ENCODE results near the gene CDK6.
"Not testable (repeated sequence)": the region's sequence is repeated elsewhere in the genome, so short reads cannot be mapped to it uniquely, and the experiment has no call there.

Gene CDK6

DNA sequence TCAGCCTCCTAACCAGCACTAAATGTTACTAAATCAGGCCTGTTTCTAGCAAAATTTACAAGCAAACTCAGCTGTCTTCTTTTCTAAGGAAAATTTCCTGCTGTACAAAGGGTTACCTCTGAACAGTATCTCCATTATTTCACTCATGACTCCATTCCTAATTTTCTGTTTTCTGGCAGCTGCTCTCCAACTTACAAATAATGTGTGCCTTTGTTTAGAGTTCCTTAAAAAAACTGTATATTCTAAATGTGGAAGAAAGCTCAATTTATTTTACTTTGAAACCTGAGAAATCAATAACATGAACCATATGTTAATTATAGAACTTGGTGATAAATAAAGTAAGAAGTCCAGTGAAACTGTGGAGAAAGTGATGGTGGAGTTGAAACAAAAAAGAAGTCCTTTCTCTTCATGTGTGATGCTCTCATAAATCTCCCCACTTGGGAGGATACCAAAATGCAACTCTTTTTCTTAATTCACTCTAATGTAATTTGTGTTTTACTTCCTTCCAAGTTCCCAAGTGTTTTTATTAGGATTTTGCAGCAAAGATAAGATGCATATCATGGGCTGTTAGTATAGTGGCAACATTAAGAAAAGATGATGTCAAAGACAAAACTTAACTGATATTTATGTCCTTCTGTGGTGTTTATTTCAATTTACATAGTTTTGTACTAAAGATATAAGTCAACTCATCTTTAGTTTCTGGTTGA lies 74.8 kb downstream of the CDK6 start:
- DNase-seq (ENCODE audit: low read depth), result no peak

- DNase-seq (ENCODE audit: low read depth), result no peak
These were observed 77.5 kb downstream of the CDK6 start for GRCh38 chr7:92758796-92759431.

DNA sequence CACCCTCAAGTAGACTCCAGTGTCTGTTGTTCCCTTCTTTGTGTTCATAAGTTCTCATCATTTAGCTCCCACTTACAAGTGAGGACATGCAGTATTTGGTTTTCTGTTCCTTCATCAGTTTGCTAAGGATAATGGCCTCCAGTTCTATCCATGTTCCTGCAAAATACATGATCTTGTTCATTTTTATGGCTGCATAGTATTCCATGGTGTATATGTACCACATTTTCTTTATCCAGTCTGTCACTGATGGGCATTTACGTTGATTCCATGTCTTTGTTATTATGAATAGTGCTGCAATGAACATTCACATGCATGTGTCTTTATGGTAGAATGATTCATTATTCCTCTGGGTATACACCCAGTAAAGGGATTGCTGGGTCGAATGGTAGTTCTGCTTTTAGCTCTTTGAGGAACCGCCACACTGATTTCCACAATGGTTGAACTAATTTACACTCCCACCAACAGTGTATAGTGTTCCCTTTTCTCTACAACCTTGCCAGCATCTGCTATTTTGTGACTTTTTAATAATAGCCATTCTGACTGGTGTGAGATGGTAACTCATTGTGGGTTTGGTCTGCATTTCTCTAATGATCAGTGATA lies 79.0 kb downstream of the CDK6 start:
- DNase-seq (ENCODE audit: low read depth), result not testable (repeated sequence)

GRCh38 chr7:92755680-92756079 lies 80.7 kb downstream of the CDK6 start:
- no peak for DNase-seq (ENCODE audit: low read depth)

- no peak for DNase-seq (ENCODE audit: low read depth)
These were observed 81.3 kb downstream of the CDK6 start for GRCh38 chr7:92754919-92755581.

DNA sequence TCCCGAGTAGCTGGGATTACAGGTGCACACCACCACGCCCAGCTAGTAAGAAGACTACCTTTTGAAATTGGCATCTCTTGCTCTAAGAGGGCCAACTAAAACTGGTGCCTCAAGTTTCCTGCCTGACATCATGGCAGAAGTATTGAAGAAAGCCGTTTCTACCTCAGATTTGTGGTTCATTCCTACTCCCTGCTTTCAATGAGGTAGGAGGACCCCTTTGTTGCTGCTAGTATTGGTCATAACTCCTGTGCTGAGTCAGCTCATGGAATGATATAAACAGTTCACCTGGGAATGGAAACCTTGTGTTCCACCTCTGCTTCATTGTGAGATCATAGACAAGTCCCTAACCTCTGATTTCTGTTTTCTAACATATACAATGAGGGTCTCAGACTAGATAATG lies 82.8 kb downstream of the CDK6 start:
- no peak for DNase-seq (ENCODE audit: low read depth)

- DNase-seq (ENCODE audit: low read depth), result no peak
These were observed 84.2 kb downstream of the CDK6 start for GRCh38 chr7:92751902-92752901.

- no peak for DNase-seq (ENCODE audit: low read depth)
These were observed 85.4 kb downstream of the CDK6 start for GRCh38 chr7:92750946-92751345.

- DNase-seq (ENCODE audit: low read depth), result no peak
These were observed 85.9 kb downstream of the CDK6 start for GRCh38 chr7:92750447-92750839.

- no peak for DNase-seq (ENCODE audit: low read depth)
These were observed 86.4 kb downstream of the CDK6 start for GRCh38 chr7:92749832-92750446.

DNA sequence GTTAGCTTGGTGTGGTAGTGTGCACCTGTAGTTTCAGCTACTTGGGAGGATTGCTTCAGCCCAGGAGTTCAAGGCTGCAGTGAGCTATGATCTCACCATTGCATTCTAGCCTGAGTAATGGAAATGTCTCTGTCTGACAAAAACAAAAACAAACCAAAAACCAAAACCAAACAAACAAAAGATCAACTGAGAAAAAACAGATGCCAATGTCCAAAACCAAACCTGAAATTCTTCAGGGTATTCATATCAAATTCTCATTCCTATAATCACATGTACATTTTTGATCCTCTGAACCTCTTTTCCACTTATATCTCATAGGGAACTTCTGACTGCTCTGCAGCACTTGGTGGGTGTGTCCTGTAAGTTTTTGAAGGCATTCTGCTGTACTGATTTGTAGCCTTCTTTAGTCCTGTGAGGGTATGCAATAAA lies 87.0 kb downstream of the CDK6 start:
- no peak for DNase-seq (ENCODE audit: low read depth)

DNA sequence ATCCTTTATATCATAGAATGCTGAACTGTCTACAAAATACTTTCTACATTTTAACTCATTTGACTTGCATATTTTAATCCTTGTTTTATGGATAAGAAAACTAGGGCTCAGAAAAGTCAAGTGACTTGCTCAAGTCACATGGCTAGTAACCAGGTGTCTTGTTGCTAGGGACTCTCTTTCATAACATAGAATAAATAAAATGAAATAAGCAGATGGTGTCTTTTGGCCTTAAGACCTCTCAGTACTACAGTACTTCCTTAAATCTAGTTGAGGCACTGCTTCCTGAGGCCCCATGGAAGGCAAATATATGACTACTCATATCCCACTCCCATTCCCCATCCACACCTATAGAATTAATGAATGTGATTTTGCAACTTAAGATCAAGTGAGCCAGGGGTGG lies 87.9 kb downstream of the CDK6 start:
- DNase-seq (ENCODE audit: low read depth), result no peak

DNA sequence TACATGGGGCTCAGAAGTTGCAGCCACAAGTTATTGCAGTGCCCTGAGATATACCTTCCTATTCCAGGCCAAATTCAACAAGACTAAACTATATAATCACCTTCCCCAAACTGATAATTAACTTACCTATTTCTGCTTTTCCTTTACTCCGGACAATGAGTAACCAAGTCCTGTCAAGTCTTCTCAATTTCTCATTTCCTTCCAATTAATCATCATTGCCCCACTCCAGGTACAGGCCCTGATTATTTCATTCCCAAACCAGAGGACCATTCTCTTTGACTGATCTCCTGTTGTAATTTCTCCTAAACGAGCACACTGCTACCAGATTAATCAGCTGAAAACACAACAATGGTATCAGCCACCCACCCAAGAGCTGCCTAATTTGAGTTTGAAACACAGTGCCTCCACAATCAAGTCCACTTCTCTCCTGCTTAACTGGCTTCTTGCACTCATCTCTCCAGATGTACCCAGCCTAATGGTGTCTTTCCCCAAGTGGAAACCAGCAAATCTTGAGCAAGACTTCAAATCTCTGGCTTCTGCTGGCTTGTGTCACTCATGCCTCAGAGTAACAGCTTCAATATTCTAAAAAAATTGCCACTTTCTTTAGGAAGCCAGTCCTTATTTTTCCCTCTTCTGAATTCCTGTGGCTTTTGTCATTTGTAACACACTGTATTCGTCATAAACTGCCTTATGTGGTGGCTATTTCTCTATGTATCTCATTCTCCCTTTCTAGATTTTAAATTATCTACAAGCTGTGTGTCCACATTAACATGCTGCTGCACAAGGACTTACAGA lies 89.1 kb downstream of the CDK6 start:
- DNase-seq (ENCODE audit: low read depth), result no peak

DNA sequence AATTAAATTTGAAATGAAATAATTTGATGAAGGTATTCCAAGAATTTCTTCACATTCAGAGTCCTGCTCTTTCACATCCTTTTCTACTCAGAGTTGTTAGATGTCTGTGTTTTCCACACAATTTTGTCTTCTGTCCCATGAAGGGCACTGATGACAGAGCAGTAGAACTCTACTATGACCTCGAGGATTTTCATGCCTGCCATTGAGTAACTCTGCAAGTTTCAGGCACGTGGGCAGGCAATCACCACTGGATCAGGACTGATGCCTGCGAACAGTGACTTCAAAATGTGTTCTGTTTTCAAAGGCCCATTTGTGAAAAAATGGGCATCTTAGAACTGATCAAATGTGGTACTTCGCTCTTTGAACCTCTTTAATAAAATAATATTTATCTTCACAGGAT lies 91.1 kb downstream of the CDK6 start:
- no peak for DNase-seq (ENCODE audit: low read depth)

DNA sequence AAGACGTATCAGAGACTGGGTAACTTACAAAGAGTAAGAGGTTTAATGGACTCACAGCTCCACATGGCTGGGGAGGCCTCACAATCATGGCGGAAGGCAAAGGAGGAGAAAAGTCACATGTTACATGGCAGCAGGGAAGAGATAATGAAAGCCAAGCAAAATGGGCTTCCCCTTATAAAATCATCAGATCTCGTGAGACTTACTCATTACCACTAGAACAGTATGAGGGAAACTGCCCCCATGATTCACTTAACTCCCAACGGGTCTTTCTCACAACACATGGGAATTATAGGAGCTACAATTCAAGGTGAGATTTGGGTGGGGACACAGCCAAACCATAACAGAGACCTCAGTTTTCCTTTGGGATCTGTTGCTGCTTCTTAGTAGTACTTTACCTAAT lies 92.2 kb downstream of the CDK6 start:
- DNase-seq (ENCODE audit: low read depth), result not testable (repeated sequence)

- no peak for DNase-seq (ENCODE audit: low read depth)
These were observed 94.2 kb downstream of the CDK6 start for GRCh38 chr7:92742186-92742585.

GRCh38 chr7:92740700-92741126 lies 95.7 kb downstream of the CDK6 start:
- DNase-seq (ENCODE audit: low read depth), result no peak

- no peak for DNase-seq (ENCODE audit: low read depth)
These were observed 96.2 kb downstream of the CDK6 start for GRCh38 chr7:92740134-92740533.

- no peak for DNase-seq (ENCODE audit: low read depth)
These were observed 97.3 kb downstream of the CDK6 start for GRCh38 chr7:92739091-92739490.

DNA sequence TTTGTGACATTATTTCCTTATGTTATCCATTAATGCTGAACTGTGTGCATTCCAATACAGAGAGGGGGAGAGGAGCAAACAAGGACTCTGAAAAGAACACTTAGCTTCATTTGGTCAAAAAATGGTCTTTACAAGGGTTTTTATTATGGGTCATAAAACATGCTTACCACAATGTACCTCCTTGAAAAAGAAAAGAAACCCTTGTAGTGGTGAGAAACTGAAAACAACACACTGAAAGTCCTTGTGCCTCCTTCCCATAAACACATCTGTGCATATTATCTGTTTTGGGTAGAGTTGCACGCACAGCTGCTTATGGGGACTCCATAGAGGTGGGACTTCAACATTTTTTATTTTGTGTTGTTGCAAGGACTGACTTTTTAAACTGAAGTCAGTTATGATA lies 98.7 kb downstream of the CDK6 start:
- DNase-seq (ENCODE audit: low read depth), result no peak

All from activated T-cell treated with anti-CD3 and anti-CD28 coated beads for 1 hour (primary cell).